GM19455 (cell line): ENCODE measurements around the gene DDIAS.
"Not testable (repeated sequence)": the region's sequence is repeated elsewhere in the genome, so short reads cannot be mapped to it uniquely, and the experiment has no call there.

Experiments used
- ATAC-seq: cut with Tn5 transposase; IDR thresholded peaks from one replicate; pipeline ENCODE4 v1.9.1; 2021; ENCODE audit not compliant: unreplicated experiment

The DDIAS gene

GRCh38 chr11:82901165-82901921 is at the start of gene DDIAS:
Gene DDIAS (plus strand): TSS chr11:82901736. CDS start chr11:82914739, 13,003 bp downstream.
- ATAC-seq = peak; percentile 70

GRCh38 chr11:82854242-82854641 is 47.3 kb upstream of the DDIAS start:
- ATAC-seq = no peak

GRCh38 chr11:82854916-82855315 is 46.6 kb upstream of the DDIAS start:
- not testable (repeated sequence) for ATAC-seq

- no peak for ATAC-seq
Observed at GRCh38 chr11:82855616-82856015, 45.9 kb upstream of the DDIAS start.

GRCh38 chr11:82857145-82857544 is 44.4 kb upstream of the DDIAS start:
- ATAC-seq = no peak

GRCh38 chr11:82858133-82858532 is 43.4 kb upstream of the DDIAS start:
- ATAC-seq = no peak

GRCh38 chr11:82858556-82859091 is 42.9 kb upstream of the DDIAS start:
- ATAC-seq = no peak

GRCh38 chr11:82859750-82860149 is 41.8 kb upstream of the DDIAS start:
- no peak for ATAC-seq

GRCh38 chr11:82862379-82862778 is 39.2 kb upstream of the DDIAS start:
- ATAC-seq = no peak

GRCh38 chr11:82863209-82863608 is 38.3 kb upstream of the DDIAS start:
- peak; percentile 59 for ATAC-seq

GRCh38 chr11:82864268-82864667 is 37.3 kb upstream of the DDIAS start:
- ATAC-seq = no peak

- ATAC-seq = no peak
Observed at GRCh38 chr11:82865841-82866240, 35.7 kb upstream of the DDIAS start.

GRCh38 chr11:82867495-82868082 is 33.9 kb upstream of the DDIAS start:
- ATAC-seq = no peak

GRCh38 chr11:82869657-82870056 is 31.9 kb upstream of the DDIAS start:
- ATAC-seq = no peak

GRCh38 chr11:82871646-82872045 is 29.9 kb upstream of the DDIAS start:
- no peak for ATAC-seq

GRCh38 chr11:82872377-82873150 is 29.0 kb upstream of the DDIAS start:
- no peak for ATAC-seq

GRCh38 chr11:82873919-82874333 is 27.6 kb upstream of the DDIAS start:
- no peak for ATAC-seq

- ATAC-seq = no peak
Observed at GRCh38 chr11:82874646-82875523, 26.7 kb upstream of the DDIAS start.

GRCh38 chr11:82883853-82884252 is 17.7 kb upstream of the DDIAS start:
- ATAC-seq = no peak

GRCh38 chr11:82889133-82890001 is 12.2 kb upstream of the DDIAS start:
- no peak for ATAC-seq
